ENCODE measurements around the gene FGFBP1. TPM values are rescaled to one million over a fixed set of nuclear protein-coding genes. Genes with fewer than 3 reads are reported as not detected.

FGFBP1 gene
- polyA plus RNA-seq, 1 donor from 2014 or later = not detected

DNA sequence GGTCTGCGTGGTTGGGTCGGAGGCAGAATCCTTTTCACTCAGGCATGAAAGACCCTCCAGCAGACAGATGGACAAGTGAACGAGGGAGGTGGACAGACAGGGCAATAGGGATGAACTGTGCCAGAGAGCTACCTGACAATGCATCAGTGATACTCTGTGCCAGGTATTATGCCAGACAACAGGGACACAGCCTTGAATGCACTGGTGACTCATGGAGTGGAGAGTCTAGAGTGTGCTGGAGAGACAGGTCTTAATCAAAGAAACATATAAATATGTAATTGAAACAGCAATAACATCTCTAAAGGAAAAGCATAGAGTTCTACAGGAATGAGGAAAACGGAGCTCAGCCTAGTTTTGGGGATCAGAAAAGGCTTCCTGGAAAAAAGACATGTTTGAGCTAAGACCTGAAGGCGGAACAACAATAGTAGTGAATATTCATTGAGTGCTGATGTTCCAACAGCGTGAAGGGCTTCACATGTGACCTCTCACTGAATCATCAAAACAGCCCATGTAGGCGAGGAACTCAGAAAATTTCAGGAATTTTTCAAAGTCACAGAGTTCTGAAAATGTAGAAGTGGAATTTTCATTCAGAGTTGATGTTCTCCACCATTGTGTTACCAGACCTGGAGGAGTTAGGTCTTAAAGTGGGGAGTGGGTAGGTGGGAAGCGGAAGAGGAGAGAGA, 44.4 kb upstream of the FGFBP1 start:
- no peaks in the 10 kb centered on the region for H3K36me3 ChIP-seq (ENCODE audit: insufficient read depth, low read length)
- H3K4me2 ChIP-seq (ENCODE audit: low read length) = no peak overlapping the region
- no peaks in the 10 kb centered on the region for H3K79me2 ChIP-seq (replicated peaks; ENCODE audit: insufficient read depth, low read length)
- no peak overlapping the region for H2AFZ ChIP-seq (ENCODE audit: low read depth, low read length)
- H3K9me2 ChIP-seq (ENCODE audit: insufficient read depth, low read length) = no peaks in the 10 kb centered on the region
- H3K4me3 ChIP-seq (ENCODE audit: low read length) = no peak overlapping the region
- no peak overlapping the region for H3K9ac ChIP-seq (ENCODE audit: low read length)
- no peaks in the 10 kb centered on the region for H3K9me3 ChIP-seq (ENCODE audit: low read length)
- no peak for TF ChIP-seq TAF1 (IDR thresholded peaks at IDR 0.05; ENCODE audit: low read depth)
- TF ChIP-seq, protein P1, sequence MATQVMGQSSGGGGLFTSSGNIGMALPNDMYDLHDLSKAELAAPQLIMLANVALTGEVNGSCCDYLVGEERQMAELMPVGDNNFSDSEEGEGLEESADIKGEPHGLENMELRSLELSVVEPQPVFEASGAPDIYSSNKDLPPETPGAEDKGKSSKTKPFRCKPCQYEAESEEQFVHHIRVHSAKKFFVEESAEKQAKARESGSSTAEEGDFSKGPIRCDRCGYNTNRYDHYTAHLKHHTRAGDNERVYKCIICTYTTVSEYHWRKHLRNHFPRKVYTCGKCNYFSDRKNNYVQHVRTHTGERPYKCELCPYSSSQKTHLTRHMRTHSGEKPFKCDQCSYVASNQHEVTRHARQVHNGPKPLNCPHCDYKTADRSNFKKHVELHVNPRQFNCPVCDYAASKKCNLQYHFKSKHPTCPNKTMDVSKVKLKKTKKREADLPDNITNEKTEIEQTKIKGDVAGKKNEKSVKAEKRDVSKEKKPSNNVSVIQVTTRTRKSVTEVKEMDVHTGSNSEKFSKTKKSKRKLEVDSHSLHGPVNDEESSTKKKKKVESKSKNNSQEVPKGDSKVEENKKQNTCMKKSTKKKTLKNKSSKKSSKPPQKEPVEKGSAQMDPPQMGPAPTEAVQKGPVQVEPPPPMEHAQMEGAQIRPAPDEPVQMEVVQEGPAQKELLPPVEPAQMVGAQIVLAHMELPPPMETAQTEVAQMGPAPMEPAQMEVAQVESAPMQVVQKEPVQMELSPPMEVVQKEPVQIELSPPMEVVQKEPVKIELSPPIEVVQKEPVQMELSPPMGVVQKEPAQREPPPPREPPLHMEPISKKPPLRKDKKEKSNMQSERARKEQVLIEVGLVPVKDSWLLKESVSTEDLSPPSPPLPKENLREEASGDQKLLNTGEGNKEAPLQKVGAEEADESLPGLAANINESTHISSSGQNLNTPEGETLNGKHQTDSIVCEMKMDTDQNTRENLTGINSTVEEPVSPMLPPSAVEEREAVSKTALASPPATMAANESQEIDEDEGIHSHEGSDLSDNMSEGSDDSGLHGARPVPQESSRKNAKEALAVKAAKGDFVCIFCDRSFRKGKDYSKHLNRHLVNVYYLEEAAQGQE (IDR thresholded peaks at IDR 0.05; ENCODE audit: borderline replicate concordance) = no peak
- TF ChIP-seq MXI1 (conservative IDR thresholded peaks at IDR 0.05; ENCODE audit: poor library complexity, severe bottlenecking) = no peak
- TF ChIP-seq SMC3 (conservative IDR thresholded peaks at IDR 0.05; ENCODE audit: poor library complexity) = no peak
- H3F3A ChIP-seq (ENCODE audit: insufficient read depth, low read length, poor library complexity, severe bottlenecking) = no peaks in the 10 kb centered on the region
- H3K27me3 ChIP-seq (ENCODE audit: insufficient read depth, low read depth, low read length) = no peaks in the 10 kb centered on the region
- no peaks in the 10 kb centered on the region for H4K20me1 ChIP-seq (ENCODE audit: insufficient read depth)
- no peak overlapping the region for H3K27ac ChIP-seq (ENCODE audit: low read length)

DNA sequence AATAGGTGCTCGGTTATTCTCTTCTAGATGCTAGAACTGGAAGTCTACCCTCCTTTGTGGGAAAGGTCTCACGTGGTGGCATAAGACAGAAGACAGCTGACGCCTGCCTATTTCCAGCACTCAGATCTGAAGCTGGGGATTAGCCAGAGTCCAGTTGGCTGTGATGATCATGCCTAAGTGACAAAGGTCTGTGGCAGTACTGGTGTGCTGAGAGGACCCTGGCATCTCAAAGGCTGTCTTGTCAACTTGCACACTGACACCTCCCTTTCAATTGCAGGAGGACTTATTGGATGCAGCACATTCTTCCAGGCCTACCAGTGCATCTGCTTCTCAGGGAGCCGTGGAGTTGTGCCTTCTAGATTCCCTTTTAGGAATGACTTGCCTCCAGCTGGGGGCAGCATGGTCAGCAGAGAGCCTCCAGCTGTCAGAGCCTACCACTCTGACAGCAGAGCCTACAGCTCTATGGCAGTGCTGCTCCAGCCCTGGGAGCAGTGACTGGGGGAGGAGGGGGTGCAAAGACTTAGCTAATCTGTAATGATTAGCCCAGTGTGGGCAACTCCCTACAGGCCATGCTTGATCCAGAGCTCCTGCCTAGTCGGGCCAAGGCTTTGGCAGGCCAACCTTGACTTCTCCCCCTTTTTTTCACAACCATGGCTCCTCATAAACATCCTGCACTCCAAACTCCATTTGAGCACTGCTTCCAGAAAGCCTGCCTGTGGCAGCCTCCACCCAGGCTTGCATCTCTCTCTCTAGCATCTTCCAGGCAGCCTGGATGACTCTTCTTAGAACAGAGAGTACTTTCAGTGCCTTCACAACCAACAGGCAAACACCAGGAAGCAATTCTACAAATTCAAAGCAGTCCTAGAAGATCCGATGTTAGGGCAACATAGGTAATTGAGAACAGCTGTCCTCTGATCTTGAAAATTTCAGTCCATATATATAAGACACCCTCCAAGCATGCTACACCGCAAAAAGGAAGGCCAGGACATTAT, 38.2 kb upstream of the FGFBP1 start:
- TF ChIP-seq EZH2 (IDR thresholded peaks at IDR 0.05; ENCODE audit: borderline replicate concordance, insufficient read depth, low read length, poor library complexity, severe bottlenecking) (no peak), MXI1 (conservative IDR thresholded peaks at IDR 0.05; ENCODE audit: poor library complexity, severe bottlenecking) (no peak), RAD21 (conservative IDR thresholded peaks at IDR 0.05) (no peak), EP300 (conservative IDR thresholded peaks at IDR 0.05; ENCODE audit: poor library complexity, severe bottlenecking) (no peak), SMC3 (conservative IDR thresholded peaks at IDR 0.05; ENCODE audit: poor library complexity) (no peak), TAF1 (IDR thresholded peaks at IDR 0.05; ENCODE audit: low read depth) (no peak), POLR2AphosphoS5 (IDR thresholded peaks at IDR 0.05) (no peak)
- TF ChIP-seq, protein P2, sequence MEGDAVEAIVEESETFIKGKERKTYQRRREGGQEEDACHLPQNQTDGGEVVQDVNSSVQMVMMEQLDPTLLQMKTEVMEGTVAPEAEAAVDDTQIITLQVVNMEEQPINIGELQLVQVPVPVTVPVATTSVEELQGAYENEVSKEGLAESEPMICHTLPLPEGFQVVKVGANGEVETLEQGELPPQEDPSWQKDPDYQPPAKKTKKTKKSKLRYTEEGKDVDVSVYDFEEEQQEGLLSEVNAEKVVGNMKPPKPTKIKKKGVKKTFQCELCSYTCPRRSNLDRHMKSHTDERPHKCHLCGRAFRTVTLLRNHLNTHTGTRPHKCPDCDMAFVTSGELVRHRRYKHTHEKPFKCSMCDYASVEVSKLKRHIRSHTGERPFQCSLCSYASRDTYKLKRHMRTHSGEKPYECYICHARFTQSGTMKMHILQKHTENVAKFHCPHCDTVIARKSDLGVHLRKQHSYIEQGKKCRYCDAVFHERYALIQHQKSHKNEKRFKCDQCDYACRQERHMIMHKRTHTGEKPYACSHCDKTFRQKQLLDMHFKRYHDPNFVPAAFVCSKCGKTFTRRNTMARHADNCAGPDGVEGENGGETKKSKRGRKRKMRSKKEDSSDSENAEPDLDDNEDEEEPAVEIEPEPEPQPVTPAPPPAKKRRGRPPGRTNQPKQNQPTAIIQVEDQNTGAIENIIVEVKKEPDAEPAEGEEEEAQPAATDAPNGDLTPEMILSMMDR (IDR thresholded peaks at IDR 0.05; ENCODE audit: poor library complexity, severe bottlenecking) = no peak
- TF ChIP-seq, protein P1 (IDR thresholded peaks at IDR 0.05; ENCODE audit: borderline replicate concordance) = no peak
- H3K27me3 ChIP-seq (ENCODE audit: insufficient read depth, low read depth, low read length) = no peaks in the 10 kb centered on the region
- no peaks in the 10 kb centered on the region for H3K36me3 ChIP-seq (ENCODE audit: insufficient read depth, low read length)
- H3K9me3 ChIP-seq (ENCODE audit: low read length) = no peaks in the 10 kb centered on the region
- no peaks in the 10 kb centered on the region for H3K9me2 ChIP-seq (ENCODE audit: insufficient read depth, low read length)
- no peaks in the 10 kb centered on the region for H4K20me1 ChIP-seq (ENCODE audit: insufficient read depth)
- H3K9ac ChIP-seq (ENCODE audit: low read length) = no peak overlapping the region
- H3K27ac ChIP-seq (ENCODE audit: low read length) = no peak overlapping the region
- no peak overlapping the region for H3K4me3 ChIP-seq (ENCODE audit: low read length)
- no peaks in the 10 kb centered on the region for H3F3A ChIP-seq (ENCODE audit: insufficient read depth, low read length, poor library complexity, severe bottlenecking)
- no peak overlapping the region for H3K4me2 ChIP-seq (ENCODE audit: low read length)
- H3K79me2 ChIP-seq (replicated peaks; ENCODE audit: insufficient read depth, low read length) = no peaks in the 10 kb centered on the region
- H2AFZ ChIP-seq (ENCODE audit: low read depth, low read length) = no peak overlapping the region

Measured in neural cell (in vitro differentiated cells).